Measurements from ENCODE around the gene RPS27. TPM values are rescaled to one million over a fixed set of nuclear protein-coding genes. Genes with fewer than 3 reads are reported as not detected.

Gene RPS27
- total RNA-seq, 4 donors from 2014 or later, result 1,269 to 1,948 (median 1,828) TPM

DNA sequence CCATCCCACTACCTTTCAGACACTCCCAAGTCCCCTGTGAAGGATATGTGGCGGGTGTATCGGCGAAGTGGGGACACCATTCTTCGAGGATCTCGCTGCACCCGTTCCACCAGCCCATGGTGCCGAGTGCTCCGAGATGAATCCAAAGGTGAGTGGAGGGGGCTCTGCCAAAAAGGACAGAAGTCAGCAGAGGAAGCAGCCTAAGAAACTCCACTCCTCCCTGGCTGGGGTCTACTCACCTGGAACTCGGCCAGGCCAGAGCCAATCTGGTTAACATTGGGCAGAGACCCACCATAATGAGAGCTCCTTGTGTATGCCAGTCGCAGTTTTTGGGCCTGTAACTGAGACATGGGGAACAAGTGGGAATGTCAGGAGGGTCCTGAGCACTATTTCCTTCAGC is 35.7 kb upstream of the RPS27 start:
- TF ChIP-seq POLR2A (IDR thresholded peaks at IDR 0.05), result no peak
- TF ChIP-seq, protein P1, sequence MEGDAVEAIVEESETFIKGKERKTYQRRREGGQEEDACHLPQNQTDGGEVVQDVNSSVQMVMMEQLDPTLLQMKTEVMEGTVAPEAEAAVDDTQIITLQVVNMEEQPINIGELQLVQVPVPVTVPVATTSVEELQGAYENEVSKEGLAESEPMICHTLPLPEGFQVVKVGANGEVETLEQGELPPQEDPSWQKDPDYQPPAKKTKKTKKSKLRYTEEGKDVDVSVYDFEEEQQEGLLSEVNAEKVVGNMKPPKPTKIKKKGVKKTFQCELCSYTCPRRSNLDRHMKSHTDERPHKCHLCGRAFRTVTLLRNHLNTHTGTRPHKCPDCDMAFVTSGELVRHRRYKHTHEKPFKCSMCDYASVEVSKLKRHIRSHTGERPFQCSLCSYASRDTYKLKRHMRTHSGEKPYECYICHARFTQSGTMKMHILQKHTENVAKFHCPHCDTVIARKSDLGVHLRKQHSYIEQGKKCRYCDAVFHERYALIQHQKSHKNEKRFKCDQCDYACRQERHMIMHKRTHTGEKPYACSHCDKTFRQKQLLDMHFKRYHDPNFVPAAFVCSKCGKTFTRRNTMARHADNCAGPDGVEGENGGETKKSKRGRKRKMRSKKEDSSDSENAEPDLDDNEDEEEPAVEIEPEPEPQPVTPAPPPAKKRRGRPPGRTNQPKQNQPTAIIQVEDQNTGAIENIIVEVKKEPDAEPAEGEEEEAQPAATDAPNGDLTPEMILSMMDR (IDR thresholded peaks at IDR 0.05 in 4 of 5, conservative IDR thresholded peaks at IDR 0.05 in 1 of 5), result no peak
- Histone ChIP-seq H3K36me3 (peaks cover 0 to 37% of the 10 kb centered on the region in 2 donors), H3K4me3 (no peak overlapping the region), H3K9me3 (no peaks in the 10 kb centered on the region), H3K27me3 (no peaks in the 10 kb centered on the region), H3K27ac (peak overlapping the region in 1 of 4 donors; percentile 14), H3K4me1 (peaks cover 41 to 42% of the 10 kb centered on the region in 2 donors)
- intact Hi-C loops (cut with DNase I; ENCODE audit: low total_unique reads), result no loop called here
- ATAC-seq, result no peak
- in situ Hi-C loops (cut with MboI; ENCODE audit: low sequenced_read_pairs in 4 of 4), result no loop called here
- DNase-seq, result no peak

DNA sequence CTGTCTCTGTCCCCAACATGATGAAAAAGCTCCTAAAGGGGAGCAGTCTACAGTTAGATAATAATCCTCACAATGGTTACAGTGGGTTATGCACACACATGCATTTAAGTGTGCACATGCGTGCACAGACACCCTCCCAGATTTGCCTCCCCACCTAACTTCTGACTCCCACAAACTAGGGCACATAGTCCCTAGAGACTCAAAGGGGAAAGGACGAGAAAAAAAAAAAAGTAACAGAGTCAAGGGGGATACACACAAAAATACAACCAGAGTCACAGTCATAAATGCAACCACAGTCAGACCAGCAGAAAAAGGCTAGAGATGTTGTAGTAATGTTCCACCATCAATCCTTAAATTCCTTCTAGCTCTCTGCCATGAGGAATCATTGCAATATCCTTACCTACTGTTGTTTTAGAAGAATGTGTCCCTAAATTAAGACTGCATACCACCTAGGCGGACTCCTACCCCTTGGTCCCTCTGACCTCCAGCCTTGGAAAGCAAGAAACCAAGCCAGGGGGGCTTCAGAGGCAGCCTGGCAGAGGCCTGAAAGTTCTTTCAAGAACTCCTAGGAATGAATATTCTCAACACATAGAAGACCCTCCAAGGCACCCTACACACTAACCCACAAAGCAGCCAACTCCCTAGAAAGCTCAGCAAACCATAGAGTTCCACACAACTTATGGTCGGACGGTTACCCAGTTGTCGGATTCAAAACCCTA is 33.4 kb upstream of the RPS27 start:
- no peak for DNase-seq
- H3K4me1 ChIP-seq, result peaks cover 64% of the 10 kb centered on the region in 2 donors

DNA sequence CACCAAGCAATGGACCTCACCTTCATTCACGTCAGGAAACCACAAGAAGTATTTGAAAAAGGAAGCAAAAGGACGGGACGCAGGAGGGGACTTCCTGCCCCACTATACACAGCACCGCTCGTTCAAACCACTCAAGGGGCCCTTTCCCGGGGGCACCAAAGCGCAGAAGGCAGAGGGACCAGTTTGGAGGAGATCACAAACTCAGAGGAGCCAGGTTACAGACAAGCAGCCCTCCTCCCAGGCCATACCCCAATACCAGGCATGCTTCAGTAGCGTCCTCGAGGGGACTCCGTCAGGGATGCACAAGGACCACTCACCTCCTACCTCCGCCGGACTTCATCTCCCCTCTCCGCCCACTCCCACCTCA is 32.8 kb upstream of the RPS27 start:
- peaks cover 0 to 9% of the 10 kb centered on the region in 2 donors for H3K36me3 ChIP-seq
- H3K27me3 ChIP-seq, result no peaks in the 10 kb centered on the region
- TF ChIP-seq POLR2A (IDR thresholded peaks at IDR 0.05), result no peak
- TF ChIP-seq, protein P1 (IDR thresholded peaks at IDR 0.05 in 4 of 5, conservative IDR thresholded peaks at IDR 0.05 in 1 of 5), result no peak
- intact Hi-C loops (cut with DNase I; ENCODE audit: low total_unique reads), result loop anchor here (1.0 kb wide), 2 partner anchors 11 to 34 kb away; partner anchors contain the start of gene DENND4B
- in situ Hi-C loops (cut with MboI; ENCODE audit: low sequenced_read_pairs in 4 of 4), result no loop called here
- ATAC-seq (no peak), DNase-seq (no peak)
- H3K4me3 ChIP-seq, result peak overlapping the region; percentile 88 to 100 (median 98)
- peak overlapping the region; percentile 91 to 98 (median 94) for H3K27ac ChIP-seq
- no peaks in the 10 kb centered on the region for H3K9me3 ChIP-seq
- peaks cover 69 to 70% of the 10 kb centered on the region in 2 donors for H3K4me1 ChIP-seq

More for the DNA sequence above, 33.4 kb upstream of the RPS27 start:
- in situ Hi-C loops (cut with MboI; ENCODE audit: low sequenced_read_pairs in 4 of 4) (no loop called here), intact Hi-C loops (cut with DNase I; ENCODE audit: low total_unique reads) (no loop called here)
- peaks cover 0 to 14% of the 10 kb centered on the region in 2 donors for H3K36me3 ChIP-seq
- H3K27ac ChIP-seq, result peak overlapping the region; percentile 91 to 98 (median 94)
- no peaks in the 10 kb centered on the region for H3K9me3 ChIP-seq
- no peak for TF ChIP-seq POLR2A (IDR thresholded peaks at IDR 0.05)
- TF ChIP-seq, protein P1 (IDR thresholded peaks at IDR 0.05 in 4 of 5, conservative IDR thresholded peaks at IDR 0.05 in 1 of 5), result no peak
- no peak for ATAC-seq
- no peaks in the 10 kb centered on the region for H3K27me3 ChIP-seq
- H3K4me3 ChIP-seq, result peak overlapping the region; percentile 88 to 100 (median 98)

DNA sequence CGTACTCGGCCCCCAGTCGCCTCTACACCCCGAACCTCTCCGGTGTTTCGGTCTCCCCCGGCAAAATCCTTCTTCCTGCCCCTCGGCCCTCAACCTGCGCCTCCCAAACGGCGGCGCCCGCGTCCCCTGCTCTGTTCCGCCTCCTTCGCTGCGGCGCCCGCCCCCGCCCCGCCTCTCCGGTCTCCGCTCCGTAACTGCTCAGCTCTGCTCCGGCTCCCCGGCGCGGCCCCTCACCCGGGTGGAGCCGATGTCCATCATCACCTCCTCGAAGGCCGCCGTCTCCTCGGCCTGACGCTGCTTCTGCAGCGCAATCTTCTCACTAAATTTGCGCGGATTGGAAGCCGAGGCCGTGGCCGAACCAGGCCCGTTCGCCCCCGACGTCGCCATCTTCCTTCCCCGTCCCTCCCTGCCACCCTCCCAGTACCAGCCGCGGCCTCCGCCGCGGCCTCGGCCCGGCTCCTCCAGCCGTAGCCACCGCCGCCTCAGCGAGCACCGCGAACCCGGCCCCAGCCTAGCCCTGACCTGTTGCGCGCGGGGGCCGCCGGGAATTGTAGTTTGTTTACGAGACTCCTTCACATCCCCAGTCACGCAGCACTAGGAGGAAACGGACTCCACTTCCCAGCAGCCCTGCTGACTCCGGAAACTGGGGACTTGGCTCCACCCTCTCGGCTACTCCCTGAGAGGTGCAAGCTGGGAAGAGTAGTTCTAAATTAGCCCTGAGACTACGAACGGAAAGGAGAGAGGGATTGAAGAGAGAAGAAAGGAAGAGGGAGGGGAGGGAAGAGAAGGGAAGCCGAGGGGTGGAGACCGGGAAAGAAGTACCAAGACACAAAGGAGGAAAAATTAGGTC is 32.2 kb upstream of the RPS27 start, which contains the start of gene CRTC2:
Gene CRTC2 (minus strand): TSS at position 502 of the 850 bp plus-strand sequence. CDS start 115 bp downstream, at position 387.
- peak within 1 kb of the TSS; percentile 91 to 98 (median 94) for H3K27ac ChIP-seq
- intact Hi-C loops (cut with DNase I; ENCODE audit: low total_unique reads) (loop anchor here (1.0 kb wide), 2 partner anchors 12 to 35 kb away; partner anchors contain the start of gene DENND4B), in situ Hi-C loops (cut with MboI; ENCODE audit: low sequenced_read_pairs in 4 of 4) (no loop called here)
- peaks cover 0 to 2% of the 10 kb centered on the region in 2 donors for H3K36me3 ChIP-seq
- no peaks in the 10 kb centered on the region for H3K27me3 ChIP-seq
- ATAC-seq (peak; percentile 81 to 88), DNase-seq (peak; percentile 99)
- peak within 1 kb of the TSS; percentile 88 to 100 (median 98) for H3K4me3 ChIP-seq
- peak; percentile 82 to 83 for TF ChIP-seq POLR2A (IDR thresholded peaks at IDR 0.05)
- TF ChIP-seq, protein P1 (IDR thresholded peaks at IDR 0.05 in 4 of 5, conservative IDR thresholded peaks at IDR 0.05 in 1 of 5), result no peak
- no peaks in the 10 kb centered on the region for H3K9me3 ChIP-seq
- peaks cover 69 to 72% of the 10 kb centered on the region in 2 donors for H3K4me1 ChIP-seq

Measured in gastrocnemius medialis (tissue), 4 donors.